HL-60 (cell line): ENCODE data around the gene SPTB.

Experiments used
- DNase-seq, 2 experiments: peaks; one replicate each; pipeline ENCODE4 v3.0.0-alpha.2; 2010 to 2020; ENCODE audit warnings: low read depth in 1 of 2, low spot score in 1 of 2
- H3K27ac ChIP-seq: fragments of 250-450 bp; sonication (Bioruptor Pico); replicated peaks from 2 replicates; pipeline ENCODE4 v1.5.1; 2020; ENCODE audit warnings: mild to moderate bottlenecking, moderate library complexity
- H3K27me3 ChIP-seq: fragments of 250-450 bp; sonication (Bioruptor Pico); 2 replicates; pipeline ENCODE4 v1.5.1; 2021; ENCODE audit warnings: mild to moderate bottlenecking, moderate library complexity; ENCODE audit not compliant: insufficient read depth, poor library complexity, severe bottlenecking
- H3K4me3 ChIP-seq: replicated peaks from 2 replicates; pipeline ENCODE4 v1.5.1; 2011; ENCODE audit warnings: mild to moderate bottlenecking, control low read depth, low read length; ENCODE audit not compliant: insufficient read depth
- GABPA ChIP-seq: IDR thresholded peaks from 2 replicates; pipeline ENCODE4 v1.6.1; 2012; ENCODE audit warnings: low read depth
- POLR2AphosphoS5 ChIP-seq: IDR thresholded peaks from 2 replicates; pipeline ENCODE4 v1.6.1; 2012; ENCODE audit warnings: low read depth
- SPI1 ChIP-seq: IDR thresholded peaks from 2 replicates; pipeline ENCODE4 v1.6.1; 2012; ENCODE audit warnings: low read depth, mild to moderate bottlenecking, borderline replicate concordance
- TF ChIP-seq, protein P1 (sequence below): IDR thresholded peaks from 2 replicates; pipeline ENCODE4 v1.6.1; 2012; ENCODE audit warnings: low read depth; ENCODE audit not compliant: insufficient replicate concordance
- TF ChIP-seq, protein P2 (sequence below): IDR thresholded peaks from one replicate; pipeline ENCODE4 v1.5.1; 2011; ENCODE audit warnings: low read length, control low read depth, inconsistent platforms; ENCODE audit not compliant: insufficient read depth

Gene SPTB

DNA sequence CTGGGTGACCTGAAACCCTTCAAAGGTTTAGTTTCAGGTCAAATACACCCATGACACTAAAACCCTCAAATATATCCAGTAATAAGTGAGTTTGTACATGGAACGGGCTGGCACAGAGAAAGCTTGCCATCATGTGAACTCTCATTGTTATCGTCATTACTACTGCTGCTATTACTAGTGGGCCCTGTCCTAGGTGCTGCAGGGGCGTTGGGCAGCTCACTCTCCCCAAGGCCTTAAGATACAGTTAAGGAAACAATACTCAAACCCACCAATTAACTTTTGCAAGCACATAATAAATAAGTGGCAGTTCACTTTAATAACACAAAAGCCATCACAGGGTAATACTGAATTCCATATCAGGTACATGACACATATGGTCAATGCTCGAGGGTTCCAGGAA is 71.3 kb downstream of the SPTB start:
- no peak for DNase-seq
- TF ChIP-seq GABPA: no peak
- no peak for TF ChIP-seq SPI1
- TF ChIP-seq, protein P1, sequence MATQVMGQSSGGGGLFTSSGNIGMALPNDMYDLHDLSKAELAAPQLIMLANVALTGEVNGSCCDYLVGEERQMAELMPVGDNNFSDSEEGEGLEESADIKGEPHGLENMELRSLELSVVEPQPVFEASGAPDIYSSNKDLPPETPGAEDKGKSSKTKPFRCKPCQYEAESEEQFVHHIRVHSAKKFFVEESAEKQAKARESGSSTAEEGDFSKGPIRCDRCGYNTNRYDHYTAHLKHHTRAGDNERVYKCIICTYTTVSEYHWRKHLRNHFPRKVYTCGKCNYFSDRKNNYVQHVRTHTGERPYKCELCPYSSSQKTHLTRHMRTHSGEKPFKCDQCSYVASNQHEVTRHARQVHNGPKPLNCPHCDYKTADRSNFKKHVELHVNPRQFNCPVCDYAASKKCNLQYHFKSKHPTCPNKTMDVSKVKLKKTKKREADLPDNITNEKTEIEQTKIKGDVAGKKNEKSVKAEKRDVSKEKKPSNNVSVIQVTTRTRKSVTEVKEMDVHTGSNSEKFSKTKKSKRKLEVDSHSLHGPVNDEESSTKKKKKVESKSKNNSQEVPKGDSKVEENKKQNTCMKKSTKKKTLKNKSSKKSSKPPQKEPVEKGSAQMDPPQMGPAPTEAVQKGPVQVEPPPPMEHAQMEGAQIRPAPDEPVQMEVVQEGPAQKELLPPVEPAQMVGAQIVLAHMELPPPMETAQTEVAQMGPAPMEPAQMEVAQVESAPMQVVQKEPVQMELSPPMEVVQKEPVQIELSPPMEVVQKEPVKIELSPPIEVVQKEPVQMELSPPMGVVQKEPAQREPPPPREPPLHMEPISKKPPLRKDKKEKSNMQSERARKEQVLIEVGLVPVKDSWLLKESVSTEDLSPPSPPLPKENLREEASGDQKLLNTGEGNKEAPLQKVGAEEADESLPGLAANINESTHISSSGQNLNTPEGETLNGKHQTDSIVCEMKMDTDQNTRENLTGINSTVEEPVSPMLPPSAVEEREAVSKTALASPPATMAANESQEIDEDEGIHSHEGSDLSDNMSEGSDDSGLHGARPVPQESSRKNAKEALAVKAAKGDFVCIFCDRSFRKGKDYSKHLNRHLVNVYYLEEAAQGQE: no peak
- TF ChIP-seq, protein P2, sequence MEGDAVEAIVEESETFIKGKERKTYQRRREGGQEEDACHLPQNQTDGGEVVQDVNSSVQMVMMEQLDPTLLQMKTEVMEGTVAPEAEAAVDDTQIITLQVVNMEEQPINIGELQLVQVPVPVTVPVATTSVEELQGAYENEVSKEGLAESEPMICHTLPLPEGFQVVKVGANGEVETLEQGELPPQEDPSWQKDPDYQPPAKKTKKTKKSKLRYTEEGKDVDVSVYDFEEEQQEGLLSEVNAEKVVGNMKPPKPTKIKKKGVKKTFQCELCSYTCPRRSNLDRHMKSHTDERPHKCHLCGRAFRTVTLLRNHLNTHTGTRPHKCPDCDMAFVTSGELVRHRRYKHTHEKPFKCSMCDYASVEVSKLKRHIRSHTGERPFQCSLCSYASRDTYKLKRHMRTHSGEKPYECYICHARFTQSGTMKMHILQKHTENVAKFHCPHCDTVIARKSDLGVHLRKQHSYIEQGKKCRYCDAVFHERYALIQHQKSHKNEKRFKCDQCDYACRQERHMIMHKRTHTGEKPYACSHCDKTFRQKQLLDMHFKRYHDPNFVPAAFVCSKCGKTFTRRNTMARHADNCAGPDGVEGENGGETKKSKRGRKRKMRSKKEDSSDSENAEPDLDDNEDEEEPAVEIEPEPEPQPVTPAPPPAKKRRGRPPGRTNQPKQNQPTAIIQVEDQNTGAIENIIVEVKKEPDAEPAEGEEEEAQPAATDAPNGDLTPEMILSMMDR: no peak
- TF ChIP-seq POLR2AphosphoS5: no peak
- H3K4me3 ChIP-seq: no peak overlapping the region
- no peaks in the 10 kb centered on the region for H3K27me3 ChIP-seq
- H3K27ac ChIP-seq: no peak overlapping the region

DNA sequence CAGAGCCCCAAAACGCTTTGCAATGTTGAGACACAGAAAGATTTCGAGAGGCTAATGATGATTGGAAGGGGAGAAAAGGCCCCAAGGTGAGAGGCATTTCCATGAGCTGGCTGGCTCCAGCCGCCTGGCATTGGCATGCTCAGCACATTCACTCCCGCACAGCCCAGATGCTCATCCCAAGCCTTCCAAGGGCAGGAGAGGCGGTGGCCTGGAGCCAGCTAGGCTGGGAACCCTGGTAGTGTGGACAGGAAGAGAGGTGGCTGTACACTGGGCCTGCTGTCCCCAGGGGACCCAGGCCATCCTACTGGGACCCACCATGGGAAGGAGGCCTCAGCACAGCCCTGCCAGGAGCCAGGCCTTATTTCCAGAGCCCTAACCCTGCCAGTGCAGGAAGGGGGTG is 72.2 kb downstream of the SPTB start:
- TF ChIP-seq POLR2AphosphoS5 (no peak), SPI1 (no peak), GABPA (no peak)
- TF ChIP-seq, protein P1: no peak
- TF ChIP-seq, protein P2: no peak
- DNase-seq: no peak
- Histone ChIP-seq H3K27ac (no peak overlapping the region), H3K4me3 (no peak overlapping the region), H3K27me3 (no peaks in the 10 kb centered on the region)

DNA sequence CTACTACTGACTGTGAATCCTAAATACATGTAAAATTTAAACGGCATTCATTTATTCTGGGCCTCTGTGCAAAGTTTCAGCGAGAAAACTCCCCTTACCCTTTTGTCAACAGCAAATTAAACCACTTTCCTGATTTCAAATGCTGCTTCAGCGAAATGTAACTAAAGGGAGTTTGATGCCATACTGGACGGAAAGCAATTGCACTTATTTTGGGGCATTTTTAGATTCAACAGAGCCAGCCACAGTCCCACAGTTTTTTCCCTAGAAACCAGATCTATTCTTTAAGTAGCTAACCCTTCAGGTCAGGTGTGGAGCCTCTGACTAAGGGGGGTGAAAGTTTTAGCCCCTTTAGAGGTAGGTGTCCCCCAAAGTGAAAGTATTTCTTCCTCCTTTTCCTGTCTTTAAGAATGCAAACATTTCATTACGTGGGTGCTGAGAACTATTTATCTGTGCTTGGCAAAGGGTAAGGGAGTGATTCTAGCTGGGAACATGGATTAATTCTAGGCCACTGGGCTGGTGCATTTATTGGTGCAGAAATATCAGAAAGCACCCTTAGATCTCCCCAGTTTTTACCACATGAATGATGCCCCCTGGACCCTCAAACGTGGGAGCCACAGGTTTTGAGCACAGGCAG is 72.7 kb downstream of the SPTB start:
- no peak for DNase-seq
- Histone ChIP-seq H3K27me3 (no peaks in the 10 kb centered on the region), H3K27ac (no peak overlapping the region), H3K4me3 (no peak overlapping the region)
- no peak for TF ChIP-seq SPI1
- TF ChIP-seq POLR2AphosphoS5: no peak
- TF ChIP-seq, protein P1: no peak
- TF ChIP-seq, protein P2: no peak
- no peak for TF ChIP-seq GABPA
